Right ventricle myocardium inferior (tissue), 1 donor: Measurements from ENCODE around the gene FGA. TPM values are rescaled to one million over a fixed set of nuclear protein-coding genes. Genes with fewer than 3 reads are reported as not detected.

ENCODE experiments used
- ATAC-seq: fragments of 200-7000 bp; cut with Tn5 transposase; one replicate; pipeline ENCODE4 v1.9.1; 2020; ENCODE audit warnings: mild to moderate bottlenecking, moderate library complexity
- DNase-seq: peaks from one replicate; pipeline ENCODE4 v3.0.0; 2021; ENCODE audit errors: missing footprints
- intact Hi-C: fragments of 100-400 bp; cut with DNase I; formaldehyde crosslinking; loops from one replicate; pipeline ENCODE4 v1.11.0; 2022
- long read RNA-seq: library from polyadenylated mRNA; unstranded; transcript quantifications from one replicate; pipeline ENCODE4 v2.0.0, GENCODE V29; 2021
- total RNA-seq: library from RNA; stranded (reverse); fragmentation: NEBNext Ultra II Directional; extraction: Animal tissue kit (Norgen Biotek cat#: 25700); gene quantifications from one replicate; pipeline ENCODE4 v1.2.1, GENCODE V29; 2021
- donor health status: DM: no; HTN: yes; CAD: no; lungs with severe emphysema.

Gene FGA
- total RNA-seq = not detected
- long read RNA-seq = 0 reads

DNA sequence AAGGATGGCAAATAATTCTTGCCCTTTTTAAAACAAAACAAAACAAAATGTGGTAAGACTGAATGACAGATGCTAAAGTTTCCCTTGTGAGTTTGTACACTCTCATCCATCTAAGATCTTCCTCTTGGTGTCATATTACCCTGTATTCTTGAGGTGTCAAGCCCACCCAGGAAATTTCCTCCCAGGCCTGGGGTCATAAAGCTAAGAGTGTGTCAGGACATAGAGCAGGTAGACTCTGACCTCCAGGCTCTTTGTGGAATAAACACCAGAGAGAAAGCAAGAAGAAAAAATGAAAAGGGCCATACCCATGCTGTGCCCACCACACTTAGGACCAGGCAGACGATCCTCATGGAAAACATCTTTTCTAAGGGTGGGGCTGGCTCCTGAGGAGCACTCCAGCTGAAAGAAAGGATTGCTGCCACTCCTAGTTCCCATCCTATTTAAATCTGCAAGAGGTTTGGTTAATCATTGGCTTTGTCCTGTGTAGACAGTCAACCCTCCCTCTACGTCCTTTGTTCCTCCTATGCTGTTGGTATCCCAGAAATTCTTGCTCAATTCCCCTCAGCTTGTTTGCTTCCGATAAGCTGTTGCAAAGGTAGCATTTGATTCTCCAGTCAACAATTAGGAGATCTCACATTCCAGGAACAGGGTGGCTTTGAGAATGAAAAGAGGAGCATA lies at the start of gene FGA:
FGA (minus strand) TSS at position 414 of the 678 bp plus-strand sequence; CDS start at position 359, 55 bp downstream.
- DNase-seq = no peak
- intact Hi-C loops = no loop called here
- ATAC-seq = no peak

DNA sequence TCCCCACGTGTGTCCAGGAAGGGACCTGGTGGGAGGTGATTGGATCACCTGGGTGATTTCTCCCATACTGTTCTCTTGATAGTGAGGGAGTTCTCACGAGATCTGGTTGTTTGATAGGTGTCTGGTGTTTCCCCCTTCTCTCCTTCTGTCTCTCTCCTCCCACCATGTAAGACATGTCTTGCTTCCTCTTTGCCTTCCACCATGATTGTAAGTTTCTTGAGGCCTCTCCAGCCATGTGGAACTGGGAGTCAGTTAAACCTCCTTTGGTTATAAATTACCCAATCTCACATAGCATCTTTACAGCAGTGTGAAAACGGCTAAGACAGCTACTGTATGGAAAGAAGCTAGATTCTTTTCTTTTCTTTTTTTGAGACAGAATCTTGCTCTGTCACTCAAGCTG lies 43.5 kb upstream of the FGA start:
- ATAC-seq (no peak), DNase-seq (no peak)
- intact Hi-C loops = no loop called here

DNA sequence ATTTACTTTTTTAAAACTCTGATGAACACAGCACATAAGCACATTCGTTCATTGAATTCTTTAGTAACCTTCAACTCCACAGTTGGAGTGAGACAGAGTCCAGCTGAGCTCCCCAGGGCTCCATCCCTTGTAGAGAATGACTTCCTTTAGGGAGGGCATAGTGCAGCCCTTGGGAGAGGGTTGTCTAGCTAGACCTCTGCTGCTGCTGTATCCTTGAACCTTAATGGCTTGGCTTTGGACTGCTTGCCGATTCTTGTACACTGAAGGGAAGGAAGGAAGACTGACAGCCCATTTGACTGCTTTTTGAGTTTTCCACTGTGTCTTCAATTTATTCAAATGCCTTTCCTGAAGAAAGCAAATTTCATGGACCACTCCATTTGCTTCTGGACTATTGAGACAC lies 41.3 kb upstream of the FGA start:
- intact Hi-C loops = no loop called here
- DNase-seq (no peak), ATAC-seq (no peak)

DNA sequence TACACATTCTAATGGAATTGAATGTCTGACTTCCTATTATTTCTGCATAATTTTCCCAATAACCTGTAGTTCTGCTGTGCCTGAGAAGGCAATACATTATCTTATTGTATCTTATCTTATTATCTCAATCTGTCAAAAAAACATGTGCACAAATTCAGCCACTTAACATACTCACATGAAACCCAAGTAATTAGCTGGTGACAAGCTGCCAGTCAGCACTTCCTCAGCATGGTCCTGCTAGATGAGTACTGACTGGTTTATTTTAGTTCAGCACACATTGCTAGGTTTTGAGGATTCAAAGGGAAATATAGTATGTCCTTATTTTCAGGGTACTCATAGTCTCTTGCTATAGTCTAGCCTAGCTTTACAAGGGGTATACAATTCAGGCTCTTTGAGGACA lies 39.8 kb upstream of the FGA start:
- intact Hi-C loops = no loop called here
- DNase-seq = no peak
- no peak for ATAC-seq

DNA sequence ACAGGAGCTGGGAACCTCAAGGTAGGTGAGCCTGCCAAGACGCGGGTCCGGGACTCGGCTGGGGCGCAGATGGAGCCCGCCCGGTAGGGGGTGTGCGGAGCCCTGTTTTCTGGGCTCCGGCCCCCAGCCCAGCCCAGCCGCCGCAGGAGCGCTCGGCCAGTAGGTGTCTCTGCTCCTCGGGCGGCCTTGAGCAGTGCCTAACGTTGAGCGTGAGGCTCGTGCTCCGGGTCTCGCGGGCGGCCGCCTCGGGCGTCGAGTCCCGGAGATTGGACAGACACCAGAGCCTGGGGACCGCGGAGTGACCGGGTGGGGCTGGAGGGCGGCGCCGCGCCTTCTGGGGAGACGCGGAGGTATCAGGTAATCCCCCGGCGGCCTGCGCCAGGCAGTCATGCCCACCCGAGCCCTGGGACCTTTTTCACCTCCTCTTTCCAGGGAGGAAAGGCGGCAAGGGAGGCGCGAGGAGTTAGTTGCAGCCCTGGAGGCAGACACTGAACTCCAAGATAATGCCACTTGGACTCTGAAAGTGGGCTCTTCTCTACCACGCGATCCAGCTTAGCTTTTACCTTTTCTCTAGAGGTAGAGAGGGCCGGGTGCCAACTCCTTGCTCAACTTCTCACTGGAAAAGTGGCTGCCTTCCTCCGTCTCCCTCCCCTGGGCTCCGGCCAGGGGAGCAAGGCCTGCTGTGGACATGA lies 36.4 kb upstream of the FGA start:
- peak; percentile 84 for ATAC-seq
- DNase-seq = peak; percentile 66
- intact Hi-C loops = no loop called here

DNA sequence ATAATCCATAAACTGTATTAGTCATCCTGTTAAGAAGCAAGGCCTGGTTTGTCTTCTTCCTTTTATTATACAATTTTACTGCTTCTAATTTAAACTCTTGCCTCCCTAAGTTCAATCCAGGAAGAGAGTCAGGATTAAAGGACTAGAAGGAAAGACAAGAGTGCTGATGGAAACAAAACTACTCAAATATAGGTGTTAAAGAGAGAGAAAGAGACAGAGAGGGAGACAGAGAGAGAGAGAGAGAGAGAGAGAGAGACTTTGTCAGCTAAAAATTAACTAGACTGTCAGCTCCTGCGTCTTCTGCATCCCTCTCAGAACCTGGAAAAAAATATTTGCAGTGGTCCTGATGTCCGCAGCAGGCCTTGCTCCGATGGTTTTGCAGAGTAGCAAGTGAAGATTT lies 35.4 kb upstream of the FGA start:
- no peak for ATAC-seq
- intact Hi-C loops = no loop called here
- no peak for DNase-seq

DNA sequence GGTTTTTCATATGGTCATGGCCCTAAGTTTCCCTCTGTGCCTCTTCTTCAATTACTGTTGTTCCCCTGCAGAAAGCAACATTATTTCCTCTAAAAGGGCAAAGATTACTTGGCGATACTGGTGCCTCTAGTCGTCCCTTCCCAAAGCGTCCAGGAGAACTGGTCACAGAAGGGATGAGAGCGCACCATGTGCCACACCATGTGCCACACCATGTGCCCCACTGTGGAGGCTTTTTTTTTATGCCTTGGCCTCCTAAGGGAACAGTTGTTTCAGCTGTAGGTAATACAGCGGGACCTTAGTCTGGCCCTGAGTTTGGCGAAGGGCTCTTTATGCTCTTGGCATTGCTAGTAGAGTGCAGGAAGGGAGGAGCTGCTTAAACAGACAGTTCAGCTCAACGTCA lies 33.5 kb upstream of the FGA start:
- intact Hi-C loops = loop anchor here (5.0 kb wide), 1 partner anchor 72 kb away; the partner anchor contains the start of gene PLRG1
- no peak for DNase-seq
- ATAC-seq = no peak

DNA sequence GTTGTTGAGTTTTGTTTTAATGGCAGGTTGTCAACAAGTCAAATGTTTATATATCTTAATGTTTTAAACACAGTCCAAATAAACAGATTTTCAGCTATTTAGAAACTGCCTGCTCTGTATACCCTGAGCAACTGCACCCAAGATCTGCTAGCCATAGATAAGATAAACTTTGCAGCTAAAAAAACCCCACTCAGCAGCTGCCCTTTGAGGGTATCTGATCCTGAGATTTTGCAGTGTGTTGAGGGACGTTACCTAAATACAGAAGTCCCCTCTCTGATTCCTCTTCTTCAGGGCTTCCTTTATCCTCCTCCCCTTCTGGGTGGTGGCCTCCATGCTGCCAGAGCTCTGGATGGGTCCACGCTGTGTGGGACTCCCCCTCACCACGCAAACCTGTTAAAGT lies 32.9 kb upstream of the FGA start:
- no peak for ATAC-seq
- intact Hi-C loops = loop anchor here (5.0 kb wide), 1 partner anchor 71 kb away; the partner anchor contains the start of gene PLRG1
- DNase-seq = no peak

DNA sequence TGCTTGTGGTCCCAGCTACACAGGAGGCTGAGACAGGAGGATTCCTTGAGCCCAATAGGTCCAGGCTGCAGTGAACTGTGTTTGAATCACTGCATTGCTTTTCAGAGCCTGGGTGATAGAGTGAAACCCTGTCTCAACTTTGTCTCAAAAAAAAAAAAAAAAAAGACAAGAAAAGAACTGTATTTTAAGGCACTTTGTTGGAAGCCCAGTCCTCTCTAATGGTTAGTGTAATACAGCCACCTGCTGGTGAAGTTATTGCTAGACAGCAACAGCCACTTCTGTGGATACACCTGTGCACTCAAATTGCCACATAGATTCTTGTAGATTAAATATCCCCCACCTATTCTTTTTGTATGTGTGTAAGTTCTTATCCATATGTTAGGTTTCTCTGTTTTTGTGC lies 32.1 kb upstream of the FGA start:
- no peak for DNase-seq
- intact Hi-C loops = loop anchor here (5.0 kb wide), 1 partner anchor 70 kb away; the partner anchor contains the start of gene PLRG1
- no peak for ATAC-seq

DNA sequence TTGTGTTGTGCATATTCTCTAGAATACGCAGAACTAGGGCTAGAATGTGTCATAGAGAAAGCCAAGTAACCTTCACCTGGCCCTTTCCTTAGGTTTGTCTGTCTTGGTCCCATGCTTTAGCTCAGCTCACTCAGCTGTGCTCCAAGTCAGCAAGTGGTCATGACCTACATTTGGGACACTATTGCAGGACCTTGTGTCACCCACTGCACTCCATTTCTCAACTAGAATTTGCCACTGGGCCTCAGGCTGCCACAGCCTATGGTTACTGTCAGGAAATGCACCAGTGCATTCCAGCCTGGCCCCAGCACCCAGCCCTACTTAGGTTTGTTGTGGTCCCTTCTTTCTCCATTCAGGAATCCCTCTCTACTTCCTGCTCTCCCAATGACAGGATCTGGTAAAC lies 29.6 kb upstream of the FGA start:
- ATAC-seq (no peak), DNase-seq (no peak)
- intact Hi-C loops = loop anchor here (5.0 kb wide), 1 partner anchor 68 kb away; the partner anchor contains the start of gene PLRG1

DNA sequence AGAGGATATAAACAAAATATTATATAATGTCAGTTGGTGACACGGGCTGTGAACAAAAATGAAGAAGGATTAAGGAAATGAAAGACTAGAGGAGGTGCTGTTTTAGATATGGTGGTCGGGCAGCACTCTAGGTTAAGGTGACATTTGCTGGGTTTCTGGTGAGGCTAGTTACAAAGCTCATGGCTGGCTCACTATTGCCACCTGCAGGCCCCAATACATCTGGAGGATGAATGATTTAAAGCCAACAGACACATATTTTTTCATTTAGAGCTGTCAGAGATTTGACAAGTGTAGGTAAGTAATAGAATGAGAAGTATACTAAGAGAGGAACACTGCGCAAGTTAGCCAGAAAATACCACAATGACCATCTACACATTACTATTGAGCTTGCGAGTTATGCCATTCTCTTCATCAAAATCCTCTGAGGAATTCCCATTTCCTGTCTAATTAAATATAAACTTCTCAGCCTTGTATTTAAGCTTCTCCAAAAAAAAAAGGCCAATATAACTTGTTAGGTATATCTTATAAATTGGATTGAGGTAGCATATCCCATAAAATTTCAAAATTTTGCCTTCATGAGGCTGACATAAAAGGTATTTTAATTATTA lies 28.3 kb upstream of the FGA start:
- intact Hi-C loops = no loop called here
- DNase-seq (no peak), ATAC-seq (no peak)

DNA sequence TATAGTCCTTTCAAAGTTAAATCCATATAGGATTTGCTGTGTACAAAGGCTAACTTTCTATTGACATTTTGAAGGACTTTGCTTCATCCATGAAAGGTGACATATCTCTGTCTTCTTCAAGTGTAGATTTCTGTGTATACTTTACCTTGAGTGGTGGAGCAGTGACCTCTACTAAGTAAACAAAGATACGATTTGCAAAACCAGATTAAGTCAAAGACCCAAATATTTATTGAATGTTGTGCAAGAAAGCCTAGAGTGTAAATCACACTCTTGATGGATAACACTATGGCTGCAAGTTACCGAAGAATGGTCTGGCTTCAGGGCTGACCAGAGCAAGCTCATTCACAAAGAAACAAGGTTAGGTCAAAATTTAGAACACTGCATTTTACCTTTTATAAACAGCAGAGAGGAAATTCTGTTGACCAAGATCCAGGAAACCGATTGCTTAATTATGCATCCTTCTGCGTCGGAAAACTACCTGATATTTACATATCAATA lies 27.3 kb upstream of the FGA start:
- intact Hi-C loops = no loop called here
- DNase-seq (no peak), ATAC-seq (no peak)

DNA sequence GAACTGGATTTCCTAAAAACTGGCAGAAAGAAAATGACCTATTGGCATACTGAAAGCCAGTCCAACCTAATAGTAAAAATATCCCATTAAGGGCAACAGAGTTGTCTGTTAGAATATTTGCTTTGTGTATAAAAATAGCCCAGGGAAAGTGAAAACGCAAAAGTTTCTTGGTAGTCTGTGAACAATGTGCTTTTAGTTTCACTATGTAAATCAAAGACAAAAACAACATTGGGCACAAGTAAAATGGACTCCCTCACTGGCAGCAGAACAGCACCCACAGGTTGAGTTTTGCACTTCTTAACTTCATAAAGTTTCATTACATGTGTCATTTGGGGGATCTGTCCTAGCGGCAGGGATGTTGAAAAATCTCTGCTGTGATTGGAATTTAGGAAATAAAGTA lies 26.2 kb upstream of the FGA start:
- intact Hi-C loops = no loop called here
- DNase-seq (no peak), ATAC-seq (no peak)

DNA sequence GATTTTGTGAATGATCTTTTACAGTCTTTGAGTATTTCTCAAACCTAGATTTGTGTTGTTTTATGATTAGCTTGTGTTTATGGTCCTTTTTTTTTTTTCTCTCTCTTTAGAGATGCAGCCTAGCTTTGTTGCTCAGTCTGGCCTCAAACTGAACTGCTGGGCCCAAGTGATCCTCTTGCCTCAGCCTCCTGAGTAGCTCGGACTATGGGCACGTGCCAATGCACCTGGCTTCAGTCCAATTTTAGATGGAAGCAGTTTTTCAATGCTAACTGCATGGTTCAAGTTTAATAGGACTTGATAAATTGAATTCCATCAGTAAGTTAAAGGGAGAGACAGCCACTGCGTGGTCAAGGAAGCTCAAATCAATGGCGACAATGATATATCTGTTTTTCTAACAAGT lies 25.7 kb upstream of the FGA start:
- intact Hi-C loops = no loop called here
- ATAC-seq = no peak

DNA sequence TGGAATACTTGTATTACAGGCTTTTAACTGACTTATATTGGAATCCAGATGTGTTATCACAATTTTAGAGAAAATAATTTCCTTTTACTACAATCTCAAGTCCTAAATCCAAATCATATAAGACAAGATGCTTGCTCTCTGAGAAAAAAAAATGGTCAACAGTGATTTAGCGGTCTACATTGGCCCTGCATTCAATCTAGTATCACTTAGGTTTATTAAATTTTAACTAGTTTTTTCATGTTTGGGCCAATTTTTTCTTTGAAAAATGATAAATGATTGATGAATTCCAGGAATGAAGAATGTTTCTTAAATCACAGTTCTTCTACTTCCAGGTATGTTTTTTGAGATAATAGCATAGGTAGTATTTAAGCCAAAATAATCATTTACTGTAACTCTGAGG lies 24.7 kb upstream of the FGA start:
- DNase-seq = no peak
- intact Hi-C loops = no loop called here
- no peak for ATAC-seq

More for the DNA sequence above, 25.7 kb upstream of the FGA start:
- no peak for DNase-seq

DNA sequence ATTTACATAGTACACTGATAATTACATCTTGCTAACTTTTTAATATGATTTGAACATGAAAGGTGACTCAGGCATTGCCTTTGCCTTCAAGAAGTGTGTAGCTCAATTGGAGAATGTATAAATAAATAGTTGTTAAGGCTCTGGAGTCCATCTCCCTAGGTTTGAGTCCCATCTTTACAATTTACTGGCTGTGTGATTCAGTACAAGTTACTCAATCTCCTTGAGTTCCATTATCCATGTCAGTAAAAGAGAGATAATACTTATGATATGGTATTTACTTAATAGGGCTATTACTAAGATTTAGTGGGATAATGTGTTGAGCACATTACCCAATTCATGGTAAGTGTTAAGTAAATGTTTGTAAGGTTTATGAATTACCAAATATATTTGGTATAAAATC lies 23.8 kb upstream of the FGA start:
- intact Hi-C loops = no loop called here
- ATAC-seq = no peak
- DNase-seq = no peak

DNA sequence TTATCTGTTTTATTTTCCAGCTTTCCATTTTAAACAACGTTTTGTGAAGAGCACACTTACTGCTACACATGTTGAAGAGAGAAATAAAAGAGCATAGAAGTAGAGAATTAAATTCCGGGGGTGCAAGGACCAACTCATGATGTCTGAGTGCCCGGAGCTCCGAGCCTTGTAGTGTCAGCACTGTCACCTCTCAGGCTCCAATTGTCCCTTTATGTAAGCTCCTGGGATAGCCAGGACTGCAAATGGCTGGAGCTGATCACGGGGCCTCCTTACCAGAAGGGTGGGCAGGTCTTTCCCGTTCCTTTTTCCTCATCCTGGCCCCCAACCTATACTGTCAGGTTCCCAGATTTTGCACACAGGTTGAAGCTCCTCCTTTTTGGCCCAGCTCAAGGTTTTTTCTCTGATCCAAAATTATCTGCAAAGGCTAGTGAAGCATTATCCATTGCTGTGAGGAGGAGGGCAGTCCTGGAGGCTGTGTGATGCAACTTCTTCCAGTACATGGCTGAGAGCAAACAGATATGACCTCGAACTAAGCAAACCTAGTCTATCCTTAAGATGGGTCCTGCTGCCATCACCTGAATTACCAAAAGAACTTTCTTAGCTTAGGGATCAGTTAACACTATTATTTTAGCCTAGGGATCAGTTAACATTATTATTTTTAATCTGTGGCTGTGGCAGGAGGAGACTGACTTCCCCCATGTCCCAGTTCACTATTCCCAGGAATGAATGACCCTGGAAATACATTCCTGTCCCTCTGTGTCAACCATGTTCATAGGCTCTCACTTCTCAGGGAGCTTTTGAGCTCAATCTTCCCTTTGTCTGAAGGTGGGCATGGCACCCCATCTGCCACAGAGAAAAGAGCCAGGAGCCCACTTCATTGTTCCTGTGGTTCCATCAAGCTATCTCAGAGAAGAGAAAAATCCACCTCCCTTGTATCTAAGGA lies 22.2 kb upstream of the FGA start, which contains the start of gene FGG:
FGG (minus strand) TSS at position 185 of the 943 bp plus-strand sequence; CDS start at position 138, 47 bp downstream.
- intact Hi-C loops = no loop called here
- no peak for DNase-seq
- no peak for ATAC-seq

DNA sequence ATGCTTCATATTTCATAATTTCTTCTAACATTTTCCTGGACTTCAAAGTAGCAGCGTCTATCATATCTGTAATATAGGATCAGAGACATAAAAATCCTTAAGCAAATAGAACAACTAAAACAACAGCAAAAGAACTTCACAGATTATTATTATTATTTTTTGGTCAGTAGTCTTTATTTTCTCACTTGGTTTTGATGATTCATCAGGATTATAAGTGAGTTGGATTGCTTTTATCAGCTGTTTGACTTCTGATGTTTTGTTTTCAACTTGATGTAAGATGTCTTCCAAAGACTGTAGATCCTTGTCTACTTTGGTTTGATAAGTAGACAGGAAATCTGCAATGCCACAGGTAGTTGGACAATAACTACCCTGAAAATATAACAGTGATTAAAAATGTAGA lies 21.3 kb upstream of the FGA start:
- no peak for ATAC-seq
- intact Hi-C loops = no loop called here
- no peak for DNase-seq

DNA sequence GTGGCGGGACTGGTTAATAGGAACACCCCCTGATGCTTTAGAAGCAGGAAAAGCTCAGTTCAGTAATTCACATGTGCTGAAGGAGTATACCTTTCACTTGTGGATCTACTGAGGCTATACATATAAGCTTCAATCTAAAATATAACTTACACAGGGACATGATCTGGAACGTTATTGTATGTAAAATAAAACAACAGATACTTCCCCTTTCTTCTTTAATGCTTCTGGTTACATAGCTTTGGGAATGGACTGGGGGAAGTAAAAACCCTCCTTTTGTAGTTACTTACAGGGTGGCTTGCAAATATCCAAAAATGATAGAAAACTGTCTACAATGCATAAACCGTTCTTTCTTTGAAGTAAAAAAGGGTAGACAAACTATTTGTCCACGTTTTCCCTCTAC lies 20.0 kb upstream of the FGA start:
- DNase-seq = no peak
- intact Hi-C loops = no loop called here
- ATAC-seq = no peak
